HS-5 (cell line): ENCODE results near the gene CDC14B.
"Not testable (repeated sequence)": the region's sequence is repeated elsewhere in the genome, so short reads cannot be mapped to it uniquely, and the experiment has no call there.

Source experiments
- DNase-seq: peaks from one replicate; pipeline ENCODE4 v3.0.0-alpha.2; 2012; ENCODE audit warnings: low read depth

Gene CDC14B

GRCh38 chr9:96532173-96532572, 87.5 kb downstream of the CDC14B start:
- DNase-seq = no peak

- no peak for DNase-seq
These were observed 94.9 kb downstream of the CDC14B start for GRCh38 chr9:96524764-96525163.

GRCh38 chr9:96524045-96524444, 95.6 kb downstream of the CDC14B start:
- no peak for DNase-seq

GRCh38 chr9:96523374-96523773, 96.3 kb downstream of the CDC14B start:
- DNase-seq = no peak

GRCh38 chr9:96522366-96522765, 97.3 kb downstream of the CDC14B start:
- no peak for DNase-seq

- DNase-seq = no peak
These were observed 99.9 kb downstream of the CDC14B start for GRCh38 chr9:96519787-96520186.

- DNase-seq = no peak
These were observed 100.5 kb downstream of the CDC14B start for GRCh38 chr9:96519095-96519494.

- peak; percentile 28 for DNase-seq
These were observed 103.8 kb downstream of the CDC14B start for GRCh38 chr9:96515621-96516470.

- DNase-seq = no peak
These were observed 104.9 kb downstream of the CDC14B start for GRCh38 chr9:96514800-96515158.

GRCh38 chr9:96514108-96514799, 105.4 kb downstream of the CDC14B start:
- peak; percentile 25 for DNase-seq

GRCh38 chr9:96513622-96514021, 106.0 kb downstream of the CDC14B start:
- no peak for DNase-seq

- no peak for DNase-seq
These were observed 107.4 kb downstream of the CDC14B start for GRCh38 chr9:96512240-96512639.

- no peak for DNase-seq
These were observed 109.4 kb downstream of the CDC14B start for GRCh38 chr9:96510258-96510657.

- DNase-seq = no peak
These were observed 109.8 kb downstream of the CDC14B start for GRCh38 chr9:96509848-96510247.

GRCh38 chr9:96509026-96509425, 110.6 kb downstream of the CDC14B start:
- no peak for DNase-seq

- DNase-seq = no peak
These were observed 111.3 kb downstream of the CDC14B start for GRCh38 chr9:96508227-96508940.

- no peak for DNase-seq
These were observed 114.2 kb downstream of the CDC14B start for GRCh38 chr9:96505316-96505991.

- DNase-seq = no peak
These were observed 115.7 kb downstream of the CDC14B start for GRCh38 chr9:96503918-96504317.

- DNase-seq = not testable (repeated sequence)
These were observed 116.3 kb downstream of the CDC14B start for GRCh38 chr9:96503374-96503748.

GRCh38 chr9:96502539-96503373, 116.9 kb downstream of the CDC14B start:
- no peak for DNase-seq
